ENCODE results near the gene RTP5. TPM values are rescaled to one million over a fixed set of nuclear protein-coding genes. Genes with fewer than 3 reads are reported as not detected.
"Not testable (repeated sequence)": the region's sequence is repeated elsewhere in the genome, so short reads cannot be mapped to it uniquely, and the experiment has no call there.

RTP5 gene
- under 1 TPM; 0.47 to 0.93 TPM for total RNA-seq
- polyA plus RNA-seq (ENCODE audit: insufficient read depth, low read depth, low replicate concordance) = 0.13 TPM
- long read RNA-seq, donor 1 = 0 reads
- long read RNA-seq, donor 2 = 0 reads

DNA sequence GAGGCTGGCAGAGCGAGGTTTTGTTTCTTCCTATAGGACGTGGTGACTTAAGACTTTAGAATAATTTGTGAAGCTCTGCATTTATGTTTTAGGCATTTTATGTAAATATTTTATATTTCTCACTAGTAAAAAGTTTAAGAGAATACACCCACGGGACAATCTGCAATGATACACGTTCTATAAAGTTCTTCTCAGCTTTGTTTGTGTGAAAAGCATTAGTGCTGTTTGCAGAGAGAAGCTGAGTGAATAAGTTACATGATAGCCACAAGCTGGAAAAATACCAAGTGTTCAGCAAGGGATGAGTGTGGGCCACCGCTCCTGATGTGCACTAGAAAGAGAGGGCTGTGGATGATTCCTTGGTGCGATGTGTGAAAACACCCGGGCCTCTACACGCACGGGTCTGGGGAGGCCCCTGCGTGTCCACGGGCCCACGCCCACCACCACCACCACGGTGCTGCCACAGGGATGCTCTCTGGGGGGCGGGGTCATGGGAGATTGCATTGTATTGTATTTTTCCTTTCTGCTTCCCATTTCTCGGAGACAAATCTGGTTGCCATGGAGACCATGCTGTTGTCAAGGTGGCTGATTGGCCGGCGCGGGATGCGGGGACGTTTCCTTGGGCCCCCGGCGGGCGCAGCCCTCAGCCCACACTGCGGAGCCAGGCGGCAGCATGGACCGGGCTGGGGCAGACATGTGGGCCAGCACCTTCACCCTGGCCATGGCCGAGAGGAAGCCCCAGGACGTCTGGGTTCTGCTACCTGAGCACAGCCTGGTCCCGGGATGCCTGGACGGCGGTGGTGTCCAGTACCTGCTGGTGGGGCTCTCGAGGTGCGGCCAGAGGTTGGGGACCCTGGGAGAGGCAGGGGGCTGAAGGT lies at the start of gene RTP5:
Gene RTP5, plus strand, starts transcription at position 643 of the 875 bp plus-strand sequence. Its CDS starts 28 bp downstream, at position 671.
- no peaks in the 10 kb centered on the region for H3K27me3 ChIP-seq

DNA sequence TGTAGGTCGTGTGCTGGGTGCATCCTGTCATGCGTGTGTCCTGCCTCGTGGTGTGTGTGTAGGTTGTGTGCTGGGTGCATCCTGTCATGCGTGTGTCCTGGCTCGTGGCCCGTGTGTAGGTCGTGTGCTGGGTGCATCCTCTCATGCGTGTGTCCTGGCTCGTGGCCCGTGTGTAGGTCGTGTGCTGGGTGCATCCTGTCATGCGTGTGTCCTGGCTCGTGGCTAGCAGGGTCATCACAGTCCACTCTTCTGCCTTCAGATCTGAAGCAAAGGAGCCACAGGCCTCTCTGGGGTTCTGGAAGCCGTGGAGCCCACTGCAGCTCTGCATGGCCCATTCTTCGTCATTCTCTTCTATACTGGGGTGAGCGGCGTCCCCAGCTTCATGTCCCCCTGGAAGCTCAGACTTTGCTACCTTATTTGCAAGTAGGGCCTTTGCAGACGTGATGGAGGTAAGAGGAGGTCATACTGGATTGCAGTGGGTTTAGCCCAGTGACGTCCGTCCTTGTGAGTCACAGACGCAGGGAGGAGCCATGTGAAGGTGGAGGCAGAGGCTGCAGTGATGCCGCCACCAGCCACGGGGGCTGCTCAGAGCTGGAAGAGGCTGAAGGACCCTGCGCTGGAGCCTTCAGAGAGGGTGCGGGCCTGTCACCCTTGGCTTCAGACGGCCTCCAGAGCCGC lies 49.4 kb upstream of the RTP5 start:
- H3K4me1 ChIP-seq; H3K9me3 ChIP-seq; intact Hi-C loops (cut with DNase I; ENCODE audit: low total_unique reads); H3K27me3 ChIP-seq; H3K4me3 ChIP-seq; H3K36me3 ChIP-seq (ENCODE audit: low read depth, missing control alignments); H3K27ac ChIP-seq: not testable (repeated sequence)
- peak; percentile 11 for DNase-seq
- WGBS, 2 donors = 88 to 92% methylated on average over 23 to 26 of the region's 27 CpGs

More for the DNA sequence above, at the start of gene RTP5:
- no peaks in the 10 kb centered on the region for H3K9me3 ChIP-seq
- intact Hi-C loops (cut with DNase I; ENCODE audit: low total_unique reads) = no loop called here
- H3K27ac ChIP-seq = no peak within 1 kb of the TSS
- no peak for DNase-seq
- no peaks in the 10 kb centered on the region for H3K36me3 ChIP-seq (ENCODE audit: low read depth, missing control alignments)
- TF ChIP-seq, protein P1, sequence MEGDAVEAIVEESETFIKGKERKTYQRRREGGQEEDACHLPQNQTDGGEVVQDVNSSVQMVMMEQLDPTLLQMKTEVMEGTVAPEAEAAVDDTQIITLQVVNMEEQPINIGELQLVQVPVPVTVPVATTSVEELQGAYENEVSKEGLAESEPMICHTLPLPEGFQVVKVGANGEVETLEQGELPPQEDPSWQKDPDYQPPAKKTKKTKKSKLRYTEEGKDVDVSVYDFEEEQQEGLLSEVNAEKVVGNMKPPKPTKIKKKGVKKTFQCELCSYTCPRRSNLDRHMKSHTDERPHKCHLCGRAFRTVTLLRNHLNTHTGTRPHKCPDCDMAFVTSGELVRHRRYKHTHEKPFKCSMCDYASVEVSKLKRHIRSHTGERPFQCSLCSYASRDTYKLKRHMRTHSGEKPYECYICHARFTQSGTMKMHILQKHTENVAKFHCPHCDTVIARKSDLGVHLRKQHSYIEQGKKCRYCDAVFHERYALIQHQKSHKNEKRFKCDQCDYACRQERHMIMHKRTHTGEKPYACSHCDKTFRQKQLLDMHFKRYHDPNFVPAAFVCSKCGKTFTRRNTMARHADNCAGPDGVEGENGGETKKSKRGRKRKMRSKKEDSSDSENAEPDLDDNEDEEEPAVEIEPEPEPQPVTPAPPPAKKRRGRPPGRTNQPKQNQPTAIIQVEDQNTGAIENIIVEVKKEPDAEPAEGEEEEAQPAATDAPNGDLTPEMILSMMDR (IDR thresholded peaks at IDR 0.05) = no peak
- TF ChIP-seq POLR2A (IDR thresholded peaks at IDR 0.05) = no peak
- no peak within 1 kb of the TSS for H3K4me3 ChIP-seq
- WGBS, 2 donors = 80 to 88% methylated on average over 22 to 33 of the region's 33 CpGs
- H3K4me1 ChIP-seq = no peaks in the 10 kb centered on the region

DNA sequence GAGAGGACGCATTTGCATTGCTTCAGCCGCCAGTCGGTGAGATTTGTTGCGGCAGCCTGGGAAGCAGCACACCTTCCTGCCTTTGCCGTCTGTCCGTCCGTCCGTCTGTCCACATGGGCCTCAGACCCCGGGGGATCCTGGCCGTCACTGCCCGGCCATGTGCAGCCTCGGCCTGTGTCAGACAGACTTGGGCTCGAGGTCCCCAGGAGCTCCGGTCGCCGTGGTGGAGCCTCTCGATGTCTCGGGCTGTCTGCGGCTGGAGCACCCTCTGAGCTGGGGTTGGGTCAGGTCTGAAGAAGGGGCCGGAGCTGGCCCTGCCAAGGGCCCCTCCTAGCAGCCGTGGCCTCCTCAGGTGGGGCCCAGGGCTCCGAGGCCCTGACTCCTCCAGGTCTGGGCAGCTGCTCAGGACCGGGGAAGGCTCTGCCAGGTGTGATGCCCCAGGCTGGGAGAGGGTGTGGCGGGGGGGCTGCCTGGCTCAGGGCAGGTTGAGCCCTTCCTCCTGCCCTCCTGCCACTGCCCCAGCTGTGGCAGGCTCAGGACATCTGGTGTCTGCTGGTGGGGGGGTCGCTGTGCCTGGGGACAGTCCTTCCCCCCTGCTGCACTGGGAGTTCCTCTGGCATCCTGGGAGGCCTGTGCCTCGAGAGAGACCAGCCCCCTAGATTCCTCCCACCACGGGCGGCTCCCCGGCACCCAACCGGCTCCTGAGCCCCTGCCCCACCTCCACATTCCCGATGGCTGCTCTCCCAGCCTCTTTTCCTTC lies 48.7 kb upstream of the RTP5 start:
- H3K27me3 ChIP-seq = no peaks in the 10 kb centered on the region
- no peak overlapping the region for H3K27ac ChIP-seq
- 83 to 88% methylated on average over 15 to 29 of the region's 31 CpGs for WGBS, 2 donors
- intact Hi-C loops (cut with DNase I; ENCODE audit: low total_unique reads) = no loop called here
- DNase-seq = peak; percentile 5
- no peak for TF ChIP-seq POLR2A (IDR thresholded peaks at IDR 0.05)
- TF ChIP-seq, protein P1 (IDR thresholded peaks at IDR 0.05) = no peak
- no peaks in the 10 kb centered on the region for H3K36me3 ChIP-seq (ENCODE audit: low read depth, missing control alignments)
- no peak overlapping the region for H3K4me3 ChIP-seq
- H3K9me3 ChIP-seq = no peaks in the 10 kb centered on the region
- H3K4me1 ChIP-seq = no peaks in the 10 kb centered on the region

DNA sequence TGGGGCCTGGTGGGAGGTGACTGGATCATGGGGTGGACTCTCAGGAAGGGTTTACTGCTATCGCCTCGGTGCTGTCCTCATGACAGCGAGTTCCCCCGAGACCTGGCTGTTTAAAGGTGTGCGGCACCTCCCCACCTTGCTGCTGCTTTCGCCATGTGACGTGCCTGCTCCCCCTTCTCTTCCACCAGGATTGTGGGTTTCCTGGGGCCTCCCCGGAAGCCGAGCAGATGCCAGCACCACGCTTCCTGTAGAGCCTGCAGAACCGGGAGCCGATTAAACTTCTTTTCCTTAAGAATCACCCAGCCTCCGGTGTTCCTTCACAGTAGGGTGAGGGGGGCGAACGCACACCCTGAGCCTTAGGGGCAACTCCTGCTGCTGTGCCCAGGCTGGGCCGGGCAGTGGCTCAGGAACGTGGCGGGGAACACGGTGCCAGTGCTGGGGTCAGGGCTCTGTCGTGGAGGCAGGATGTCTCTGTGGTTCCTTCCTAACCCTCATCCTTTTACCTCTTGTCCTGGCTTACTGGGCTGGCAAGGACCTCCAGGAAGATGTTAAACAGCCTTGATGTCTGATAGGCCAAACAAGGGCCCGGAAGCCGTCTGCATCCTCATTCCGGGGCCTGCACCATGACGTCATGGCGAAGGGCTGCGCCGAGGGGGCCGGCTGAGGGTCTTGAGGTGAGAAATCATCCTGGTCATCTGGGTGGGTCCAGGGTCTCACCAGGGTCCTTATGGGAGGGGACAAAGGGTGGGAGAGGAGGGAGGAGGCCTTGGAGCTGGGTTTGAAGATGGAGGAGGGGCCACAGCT lies 47.9 kb upstream of the RTP5 start:
- peak; percentile 10 for DNase-seq
- Histone ChIP-seq H3K36me3 (ENCODE audit: low read depth, missing control alignments) (no peaks in the 10 kb centered on the region), H3K4me3 (no peak overlapping the region), H3K27ac (no peak overlapping the region), H3K4me1 (no peaks in the 10 kb centered on the region), H3K27me3 (no peaks in the 10 kb centered on the region), H3K9me3 (no peaks in the 10 kb centered on the region)
- 80 to 86% methylated on average over 28 of the region's 28 CpGs for WGBS, 2 donors
- no peak for TF ChIP-seq POLR2A (IDR thresholded peaks at IDR 0.05)
- TF ChIP-seq, protein P1 (IDR thresholded peaks at IDR 0.05) = no peak
- intact Hi-C loops (cut with DNase I; ENCODE audit: low total_unique reads) = no loop called here
